Measurements from ENCODE around the gene ZNF526. TPM values are rescaled to one million over a fixed set of nuclear protein-coding genes. Genes with fewer than 3 reads are reported as not detected.

The ZNF526 gene
- total and polyA plus RNA-seq, 2 donors from 2014 or later = 2.6 to 11.6 TPM

DNA sequence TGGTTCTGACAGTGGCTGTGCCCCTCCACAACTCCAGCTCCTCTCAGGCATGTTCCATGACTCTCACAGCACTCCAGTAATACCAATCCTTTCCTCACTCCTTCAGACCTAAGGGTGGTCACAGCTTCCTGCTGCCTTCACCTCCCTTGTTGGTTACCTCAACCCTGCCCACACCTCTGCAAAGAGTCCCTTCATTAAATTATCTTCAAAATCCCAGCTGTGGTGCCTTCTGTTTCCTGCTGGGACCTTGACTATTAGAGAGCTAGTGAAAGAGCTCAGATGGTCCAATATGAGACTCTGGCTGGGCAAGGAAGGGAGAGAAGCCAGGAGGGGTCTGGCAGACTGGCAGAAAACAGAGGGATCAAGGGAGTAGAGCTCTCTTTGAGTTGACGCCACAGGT lies 28.8 kb upstream of the ZNF526 start:
- Histone ChIP-seq H3K9me3 (ENCODE audit: control insufficient read depth in 2 of 3, insufficient read depth in 1 of 3, low read length in 3 of 3) (no peaks in the 10 kb centered on the region), H3K4me1 (ENCODE audit: control insufficient read depth in 2 of 3, insufficient read depth in 2 of 3, low read depth in 1 of 3, low read length in 3 of 3) (no peaks in the 10 kb centered on the region), H3K27me3 (ENCODE audit: control insufficient read depth, insufficient read depth, low read length) (no peaks in the 10 kb centered on the region), H3K36me3 (ENCODE audit: control insufficient read depth in 2 of 3, insufficient read depth in 3 of 3, low read length in 3 of 3) (no peaks in the 10 kb centered on the region), H3K4me3 (ENCODE audit: low read length in 3 of 3) (no peak overlapping the region), H3K27ac (ENCODE audit: low read depth in 2 of 2, low read length in 2 of 2) (no peak overlapping the region), H3K9ac (ENCODE audit: low read length in 3 of 3) (no peak overlapping the region)
- intact Hi-C loops (cut with DNase I) = no loop called here
- no peak for FAIRE-seq
- DNase-seq = peak in 1 of 5 donors; percentile 8
- TF ChIP-seq, protein P1, sequence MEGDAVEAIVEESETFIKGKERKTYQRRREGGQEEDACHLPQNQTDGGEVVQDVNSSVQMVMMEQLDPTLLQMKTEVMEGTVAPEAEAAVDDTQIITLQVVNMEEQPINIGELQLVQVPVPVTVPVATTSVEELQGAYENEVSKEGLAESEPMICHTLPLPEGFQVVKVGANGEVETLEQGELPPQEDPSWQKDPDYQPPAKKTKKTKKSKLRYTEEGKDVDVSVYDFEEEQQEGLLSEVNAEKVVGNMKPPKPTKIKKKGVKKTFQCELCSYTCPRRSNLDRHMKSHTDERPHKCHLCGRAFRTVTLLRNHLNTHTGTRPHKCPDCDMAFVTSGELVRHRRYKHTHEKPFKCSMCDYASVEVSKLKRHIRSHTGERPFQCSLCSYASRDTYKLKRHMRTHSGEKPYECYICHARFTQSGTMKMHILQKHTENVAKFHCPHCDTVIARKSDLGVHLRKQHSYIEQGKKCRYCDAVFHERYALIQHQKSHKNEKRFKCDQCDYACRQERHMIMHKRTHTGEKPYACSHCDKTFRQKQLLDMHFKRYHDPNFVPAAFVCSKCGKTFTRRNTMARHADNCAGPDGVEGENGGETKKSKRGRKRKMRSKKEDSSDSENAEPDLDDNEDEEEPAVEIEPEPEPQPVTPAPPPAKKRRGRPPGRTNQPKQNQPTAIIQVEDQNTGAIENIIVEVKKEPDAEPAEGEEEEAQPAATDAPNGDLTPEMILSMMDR (IDR thresholded peaks at IDR 0.05; ENCODE audit: borderline replicate concordance, extremely low read depth, insufficient read depth) = no peak

DNA sequence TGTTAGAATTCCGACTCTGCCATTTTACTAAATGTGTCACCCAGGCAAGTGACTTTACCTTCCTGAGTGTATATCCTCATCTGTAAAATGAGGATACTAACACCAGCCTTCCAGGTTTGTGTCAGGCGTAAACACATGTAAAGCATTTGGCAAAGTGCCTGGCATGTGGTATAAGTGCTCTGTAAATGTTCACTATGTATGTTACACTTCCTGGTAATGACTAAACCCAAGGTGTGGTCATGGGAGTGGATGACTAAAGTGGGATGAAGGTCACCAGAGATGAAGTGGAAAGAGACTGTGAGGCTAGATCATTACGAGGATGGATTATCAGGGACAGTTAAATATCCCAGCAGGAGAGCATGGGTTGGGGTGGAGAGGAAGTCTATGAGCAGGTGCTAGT lies 28.3 kb upstream of the ZNF526 start:
- Histone ChIP-seq H3K27me3 (ENCODE audit: control insufficient read depth, insufficient read depth, low read length) (no peaks in the 10 kb centered on the region), H3K27ac (ENCODE audit: low read depth in 2 of 2, low read length in 2 of 2) (no peak overlapping the region), H3K4me1 (ENCODE audit: control insufficient read depth in 2 of 3, insufficient read depth in 2 of 3, low read depth in 1 of 3, low read length in 3 of 3) (no peaks in the 10 kb centered on the region), H3K9me3 (ENCODE audit: control insufficient read depth in 2 of 3, insufficient read depth in 1 of 3, low read length in 3 of 3) (no peaks in the 10 kb centered on the region), H3K9ac (ENCODE audit: low read length in 3 of 3) (no peak overlapping the region), H3K4me3 (ENCODE audit: low read length in 3 of 3) (no peak overlapping the region), H3K36me3 (ENCODE audit: control insufficient read depth in 2 of 3, insufficient read depth in 3 of 3, low read length in 3 of 3) (no peaks in the 10 kb centered on the region)
- intact Hi-C loops (cut with DNase I) = no loop called here
- DNase-seq (peak in 1 of 5 donors; percentile 24), FAIRE-seq (no peak)
- TF ChIP-seq, protein P1 (IDR thresholded peaks at IDR 0.05; ENCODE audit: borderline replicate concordance, extremely low read depth, insufficient read depth) = no peak

DNA sequence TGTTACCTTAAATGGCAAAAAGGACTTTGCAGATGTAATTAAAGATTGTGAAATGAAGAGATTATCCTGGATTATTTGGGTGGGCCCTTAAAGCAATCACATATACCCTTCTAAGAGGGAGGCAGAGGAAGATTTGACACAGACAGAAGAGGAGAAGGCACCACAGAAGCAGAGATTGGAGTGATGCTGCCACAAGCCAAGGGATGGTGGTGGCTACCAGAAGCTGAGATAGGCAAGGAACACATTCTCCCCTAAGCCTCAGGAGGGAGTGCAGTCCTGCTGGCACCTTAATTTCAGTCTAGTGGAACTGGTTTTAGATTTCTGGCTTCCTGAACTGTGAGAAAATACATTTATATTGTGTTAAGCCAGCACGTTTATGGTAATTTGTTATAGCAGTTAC lies 26.8 kb upstream of the ZNF526 start:
- FAIRE-seq (no peak), DNase-seq (peak in 1 of 5 donors; percentile 9)
- intact Hi-C loops (cut with DNase I) = no loop called here
- Histone ChIP-seq H3K36me3 (ENCODE audit: control insufficient read depth in 2 of 3, insufficient read depth in 3 of 3, low read length in 3 of 3) (peaks cover 0 to 6% (median 0%) of the 10 kb centered on the region in 3 donors), H3K27ac (ENCODE audit: low read depth in 2 of 2, low read length in 2 of 2) (no peak overlapping the region), H3K9ac (ENCODE audit: low read length in 3 of 3) (no peak overlapping the region), H3K4me1 (ENCODE audit: control insufficient read depth in 2 of 3, insufficient read depth in 2 of 3, low read depth in 1 of 3, low read length in 3 of 3) (no peaks in the 10 kb centered on the region), H3K9me3 (ENCODE audit: control insufficient read depth in 2 of 3, insufficient read depth in 1 of 3, low read length in 3 of 3) (no peaks in the 10 kb centered on the region), H3K27me3 (ENCODE audit: control insufficient read depth, insufficient read depth, low read length) (no peaks in the 10 kb centered on the region), H3K4me3 (ENCODE audit: low read length in 3 of 3) (no peak overlapping the region)
- TF ChIP-seq, protein P1 (IDR thresholded peaks at IDR 0.05; ENCODE audit: borderline replicate concordance, extremely low read depth, insufficient read depth) = no peak

DNA sequence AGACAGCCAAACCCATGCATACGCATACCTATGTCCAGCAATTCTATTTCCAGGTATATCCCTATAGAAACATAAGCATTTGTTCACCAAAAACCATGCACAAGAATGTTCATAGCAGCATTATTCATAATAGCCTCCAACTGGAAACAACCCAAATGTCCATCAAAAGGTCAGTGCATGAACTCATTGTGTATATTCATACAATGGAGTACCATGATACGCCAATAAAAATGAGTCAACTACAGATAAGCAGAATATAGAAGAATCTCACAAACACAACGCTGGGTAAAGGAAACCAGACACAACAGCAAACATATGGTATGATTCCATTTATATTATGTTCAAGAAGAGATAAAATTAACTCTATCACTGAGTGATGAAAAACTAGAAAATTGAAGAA lies 26.4 kb upstream of the ZNF526 start:
- Histone ChIP-seq H3K36me3 (ENCODE audit: control insufficient read depth in 2 of 3, insufficient read depth in 3 of 3, low read length in 3 of 3) (peaks cover 0 to 6% (median 2%) of the 10 kb centered on the region in 3 donors), H3K27ac (ENCODE audit: low read depth in 2 of 2, low read length in 2 of 2) (no peak overlapping the region), H3K27me3 (ENCODE audit: control insufficient read depth, insufficient read depth, low read length) (no peaks in the 10 kb centered on the region), H3K9ac (ENCODE audit: low read length in 3 of 3) (no peak overlapping the region), H3K9me3 (ENCODE audit: control insufficient read depth in 2 of 3, insufficient read depth in 1 of 3, low read length in 3 of 3) (no peaks in the 10 kb centered on the region), H3K4me3 (ENCODE audit: low read length in 3 of 3) (no peak overlapping the region), H3K4me1 (ENCODE audit: control insufficient read depth in 2 of 3, insufficient read depth in 2 of 3, low read depth in 1 of 3, low read length in 3 of 3) (no peaks in the 10 kb centered on the region)
- intact Hi-C loops (cut with DNase I) = no loop called here
- DNase-seq (no peak), FAIRE-seq (no peak)
- TF ChIP-seq, protein P1 (IDR thresholded peaks at IDR 0.05; ENCODE audit: borderline replicate concordance, extremely low read depth, insufficient read depth) = no peak
